Inflammatory macrophage treated with lipopolysaccharide for 4 hours (primary cell): ENCODE data around the gene TNS3.
"Not testable (repeated sequence)": the region's sequence is repeated elsewhere in the genome, so short reads cannot be mapped to it uniquely, and the experiment has no call there.

ENCODE experiments used
- DNase-seq: peaks from one replicate; pipeline ENCODE4 v3.0.0-alpha.2; 2020

TNS3 gene

DNA sequence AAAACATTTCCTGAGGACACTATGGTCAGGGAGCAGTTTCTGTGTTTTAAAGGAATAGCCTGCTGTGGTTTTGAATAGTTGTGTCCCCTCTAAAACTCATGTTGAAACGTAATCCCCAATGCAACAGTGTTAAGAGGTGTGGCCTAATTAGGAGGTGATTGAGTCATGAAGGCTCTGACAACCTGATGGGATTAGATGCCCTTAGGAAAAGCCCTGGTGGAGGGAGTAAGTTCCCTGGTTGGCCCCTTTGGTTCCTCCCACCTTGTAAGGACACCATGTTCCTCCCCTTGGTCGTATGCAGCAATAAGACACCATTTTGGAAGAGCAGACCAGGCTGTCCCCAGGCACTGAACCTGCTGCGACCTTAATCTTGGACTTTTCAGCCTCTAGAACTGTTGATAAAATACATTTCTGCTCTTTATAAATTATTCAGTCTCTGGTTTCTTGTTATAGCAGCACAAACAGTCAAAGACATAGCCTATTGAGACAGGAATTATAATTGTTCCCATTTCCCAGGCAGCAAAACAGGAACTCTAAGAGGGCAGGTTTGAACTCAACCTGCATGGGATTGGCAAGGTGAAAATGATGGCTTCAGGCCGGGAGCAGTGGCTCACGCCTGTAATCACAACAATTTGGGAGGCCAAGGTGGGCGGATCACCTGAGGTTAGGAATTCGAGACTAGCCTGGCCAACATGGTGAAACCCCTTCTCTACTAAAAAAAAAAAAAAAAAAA lies 20.5 kb upstream of the TNS3 start:
- no peak for DNase-seq

DNA sequence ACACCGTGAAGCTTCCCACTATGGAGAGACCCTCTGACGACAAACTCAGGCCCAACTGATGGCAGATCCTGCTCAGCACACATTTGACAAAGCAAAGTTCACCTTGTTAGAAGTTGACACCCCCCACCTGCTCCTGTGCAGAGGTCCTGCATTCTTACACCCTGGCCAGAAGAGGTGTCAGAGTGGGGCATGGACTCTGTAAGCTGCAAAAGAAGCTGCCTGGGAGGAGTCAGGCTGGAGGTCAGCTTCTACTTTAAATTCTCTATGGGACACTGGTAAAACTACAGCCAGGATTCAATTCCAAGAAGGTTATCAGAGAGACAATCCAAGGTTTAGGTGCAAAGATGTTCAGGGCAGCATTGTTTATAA lies 20.0 kb upstream of the TNS3 start:
- no peak for DNase-seq

DNA sequence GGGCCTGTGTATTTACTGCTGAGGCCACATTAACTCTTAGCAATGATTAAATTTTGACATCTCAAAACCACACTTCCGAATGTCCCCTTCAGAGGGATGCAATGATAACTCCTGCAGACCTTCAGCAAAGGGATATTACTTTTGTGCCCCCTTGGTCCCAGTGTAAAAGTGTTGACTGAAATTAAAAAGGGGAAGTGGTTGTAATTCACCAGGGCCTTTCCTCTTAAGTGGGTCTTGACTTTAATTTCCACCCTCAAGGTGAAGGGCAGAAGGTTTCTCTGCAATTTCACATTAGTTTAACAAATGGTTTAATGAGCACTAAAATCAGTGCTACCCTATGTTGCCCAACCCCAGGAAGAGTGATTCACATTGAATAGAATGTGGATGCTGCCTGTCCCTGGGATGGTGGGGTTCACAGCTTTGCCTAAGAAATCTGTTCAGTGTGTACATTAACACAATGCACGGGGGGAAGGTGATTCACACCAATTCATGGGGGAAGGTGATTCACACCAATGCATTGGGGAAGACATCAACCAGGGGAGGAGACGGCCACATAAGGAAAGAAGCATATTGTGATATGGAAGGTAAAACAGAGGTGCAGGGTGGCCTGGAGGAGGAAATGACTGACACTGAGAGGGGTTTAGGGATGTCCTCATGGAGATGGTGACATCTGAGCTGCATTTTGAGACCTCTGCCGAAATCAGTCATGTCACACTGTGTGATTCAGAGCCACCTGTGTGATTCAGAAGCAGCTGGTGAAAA lies 19.4 kb upstream of the TNS3 start:
- DNase-seq = peak; percentile 40

DNA sequence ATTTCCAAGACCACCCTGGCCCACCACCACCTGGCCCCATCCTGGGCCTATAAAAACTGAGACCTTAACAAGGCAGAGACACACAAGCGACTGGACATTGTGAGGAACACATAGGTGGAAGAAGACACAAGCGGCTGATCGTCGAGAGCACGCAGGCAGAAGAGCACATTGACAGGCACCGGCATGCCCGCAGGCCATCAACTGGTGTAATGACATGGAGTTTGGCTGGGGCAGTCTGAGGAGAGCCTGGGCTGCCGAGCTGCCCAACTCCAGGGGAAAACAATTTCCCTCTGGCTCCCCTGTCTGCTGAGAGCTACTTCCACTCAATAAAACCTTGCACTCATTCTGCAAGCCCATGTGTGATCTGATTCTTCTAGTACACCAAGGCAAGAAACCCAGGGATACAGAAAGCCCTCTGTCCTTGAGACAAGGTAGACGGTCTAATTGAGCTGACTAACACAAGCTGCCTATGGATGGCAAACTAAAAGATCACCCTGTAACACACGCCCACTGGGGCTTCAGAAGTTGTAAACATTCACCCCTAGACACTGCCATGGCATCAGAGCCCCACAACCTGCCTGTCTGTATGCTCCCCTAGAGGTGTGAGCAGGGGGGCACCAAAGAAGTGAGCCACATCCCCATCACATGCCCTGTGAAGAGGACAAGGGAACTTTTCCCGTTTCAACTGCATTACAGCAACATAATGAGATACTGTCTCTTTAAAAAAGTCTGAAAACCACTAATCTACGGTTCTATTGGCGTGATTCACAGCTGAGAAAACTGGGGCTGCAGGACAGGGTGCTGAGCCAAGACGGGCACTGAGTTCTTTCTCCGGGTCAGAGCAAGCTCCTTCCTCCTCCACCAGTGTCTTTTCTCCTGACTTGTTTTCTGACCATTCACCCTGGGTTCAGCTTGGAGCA lies 18.5 kb upstream of the TNS3 start:
- DNase-seq = peak; percentile 31

DNA sequence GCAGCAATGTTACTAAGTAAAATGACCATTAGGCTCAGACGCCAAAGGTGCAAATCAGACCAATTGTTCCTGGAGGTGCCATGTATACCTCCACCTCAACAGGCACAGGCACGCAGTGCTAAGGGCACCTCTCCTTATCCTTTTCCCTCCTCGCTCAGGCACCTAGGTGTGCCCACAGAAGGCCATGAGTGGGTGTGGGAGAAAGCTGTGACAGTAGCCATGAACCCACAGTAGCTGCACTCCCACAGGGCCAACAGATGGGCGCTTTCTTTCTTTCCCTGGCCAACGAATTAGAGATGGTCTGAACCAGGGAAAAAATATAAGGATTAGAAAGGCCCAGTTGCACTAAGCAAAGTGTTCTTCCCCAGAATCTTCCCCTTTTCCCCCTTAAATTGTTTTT lies 15.5 kb upstream of the TNS3 start:
- DNase-seq = no peak

DNA sequence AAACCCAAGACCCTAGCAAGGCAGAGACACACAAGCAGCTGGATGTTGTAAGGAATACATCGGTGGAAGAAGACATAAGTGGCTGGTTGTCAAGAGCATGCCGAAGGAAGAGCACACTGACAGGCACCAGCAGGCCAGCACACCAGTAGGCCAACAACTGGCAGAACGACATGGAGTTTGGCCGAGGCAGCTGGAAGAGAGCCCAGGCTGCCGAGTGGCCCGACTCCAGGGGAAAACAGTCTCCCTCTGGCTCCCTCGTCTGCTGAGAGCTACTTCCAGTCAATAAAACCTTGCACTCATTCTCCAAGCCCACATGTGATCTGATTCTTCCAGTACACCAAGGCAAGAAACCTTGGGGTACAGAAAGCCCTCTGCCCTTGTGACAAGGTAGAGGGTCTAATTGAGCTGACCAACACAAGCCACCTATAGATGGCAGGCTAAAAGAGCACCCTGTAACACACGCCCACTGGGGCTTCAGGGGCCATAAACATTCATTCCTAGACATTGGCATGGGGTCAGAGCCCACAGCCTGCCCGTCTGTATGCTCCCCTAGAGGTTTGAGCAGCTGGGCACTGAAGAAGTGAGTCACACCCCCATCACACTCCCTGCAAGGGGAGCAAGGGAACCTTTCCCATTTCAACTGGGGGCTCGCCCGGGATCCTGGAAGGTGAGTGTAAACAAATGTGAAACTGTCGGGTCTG lies 14.7 kb upstream of the TNS3 start:
- no peak for DNase-seq

DNA sequence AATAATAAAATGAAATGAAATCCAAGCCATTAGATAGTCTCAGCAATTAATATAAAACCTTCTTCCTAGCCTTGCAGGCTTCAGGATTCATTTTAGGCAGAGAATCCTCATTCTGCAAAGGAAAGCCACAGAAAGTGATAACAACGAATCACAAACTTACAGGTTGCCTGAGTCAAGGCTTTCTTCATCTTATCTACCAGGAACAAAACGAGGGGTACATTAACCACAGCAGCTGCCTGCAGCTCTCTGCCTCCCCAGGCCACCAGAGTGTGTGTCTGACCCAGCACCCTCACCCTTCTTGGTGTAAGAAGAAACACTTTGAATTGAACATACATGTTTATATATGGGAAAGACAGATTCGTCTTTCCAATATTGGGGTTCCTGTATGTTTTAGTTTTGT lies 12.5 kb upstream of the TNS3 start:
- no peak for DNase-seq

DNA sequence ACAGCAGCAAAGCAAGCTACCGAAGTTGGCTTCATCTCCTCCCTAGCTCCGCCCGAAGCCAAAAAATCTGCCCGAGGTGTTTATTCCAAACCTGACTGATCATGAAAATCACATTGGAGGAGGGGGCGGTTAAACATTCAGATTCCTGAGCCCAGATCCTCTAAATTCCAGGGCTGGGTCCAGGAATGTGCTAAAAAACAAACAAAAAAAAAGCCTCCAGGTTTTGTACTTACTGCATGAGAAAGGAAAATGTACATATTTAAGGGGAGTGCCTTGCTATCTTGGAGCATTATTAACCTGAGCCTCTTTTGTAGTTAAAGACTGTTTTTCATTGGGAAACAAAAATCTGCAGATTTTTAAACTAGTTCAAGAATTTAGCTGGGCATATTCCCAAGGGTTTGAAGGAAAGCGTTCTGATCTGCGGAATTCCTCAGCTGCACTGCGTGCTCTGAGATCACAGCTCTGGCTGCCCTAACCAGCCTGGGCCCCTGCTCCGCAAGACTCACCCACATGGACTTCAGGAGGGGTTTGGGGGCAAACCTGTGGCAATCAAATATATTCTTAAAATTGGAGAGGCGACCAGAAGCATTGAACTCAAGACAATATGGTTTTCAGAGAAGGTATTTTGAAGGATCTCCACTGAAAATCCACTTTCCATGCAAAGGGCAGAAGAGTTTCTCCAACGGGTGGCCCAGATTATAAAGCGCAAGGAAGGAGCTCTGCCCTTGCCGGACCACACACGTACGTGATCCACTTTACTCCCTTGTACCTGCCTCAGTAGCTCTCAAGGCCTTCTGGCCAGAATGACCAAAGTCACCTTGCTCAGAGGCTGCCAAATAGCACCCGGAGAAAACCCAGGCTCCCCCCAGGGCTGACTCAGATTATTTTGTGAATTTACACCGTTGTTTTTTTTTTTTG lies 10.0 kb upstream of the TNS3 start:
- no peak for DNase-seq

DNA sequence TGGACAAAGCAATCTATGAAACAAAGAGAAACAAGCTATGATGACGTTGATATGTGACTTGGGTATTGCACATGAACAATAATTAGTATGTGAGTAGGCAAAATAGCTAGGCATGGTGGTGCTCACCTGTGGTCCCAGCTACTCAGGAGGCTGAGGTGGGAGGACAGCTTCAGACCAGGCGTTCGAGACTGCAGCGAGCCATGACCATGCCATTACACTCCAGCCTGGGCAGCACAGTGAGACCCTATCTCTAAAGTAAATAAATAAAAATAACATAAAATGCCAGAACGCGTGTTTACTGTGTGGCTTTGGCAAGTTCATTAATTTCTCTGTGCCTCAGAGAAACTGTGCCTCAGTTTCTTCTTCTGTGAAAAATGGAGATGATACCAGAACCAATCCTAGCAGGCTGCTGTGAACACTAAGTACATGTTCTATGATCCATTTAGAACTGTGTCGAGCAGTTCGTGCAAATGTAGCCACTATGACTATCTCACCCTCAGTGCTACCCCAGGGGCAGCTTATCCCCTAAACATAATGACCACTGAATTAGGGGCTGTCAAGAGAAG lies 9.3 kb upstream of the TNS3 start:
- no peak for DNase-seq

DNA sequence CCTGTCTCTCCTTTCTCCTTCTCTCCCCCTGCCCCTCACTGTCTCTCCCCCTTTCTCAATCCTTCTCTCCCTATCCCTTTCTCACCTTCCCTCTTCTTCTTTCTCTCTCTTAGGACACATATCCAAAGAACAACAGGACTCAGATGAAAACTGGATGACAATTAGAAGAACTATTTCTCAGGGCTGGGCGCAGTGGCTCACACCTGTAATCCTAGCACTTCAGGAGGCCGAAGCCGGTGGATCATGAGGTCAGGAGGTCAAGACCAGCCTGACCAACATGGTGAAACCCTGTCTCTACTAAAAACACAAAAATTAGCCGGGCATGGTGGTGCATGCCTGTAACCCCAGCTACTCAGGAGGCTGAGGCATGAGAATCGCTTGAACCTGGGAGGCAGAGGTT lies 8.3 kb upstream of the TNS3 start:
- DNase-seq = not testable (repeated sequence)

DNA sequence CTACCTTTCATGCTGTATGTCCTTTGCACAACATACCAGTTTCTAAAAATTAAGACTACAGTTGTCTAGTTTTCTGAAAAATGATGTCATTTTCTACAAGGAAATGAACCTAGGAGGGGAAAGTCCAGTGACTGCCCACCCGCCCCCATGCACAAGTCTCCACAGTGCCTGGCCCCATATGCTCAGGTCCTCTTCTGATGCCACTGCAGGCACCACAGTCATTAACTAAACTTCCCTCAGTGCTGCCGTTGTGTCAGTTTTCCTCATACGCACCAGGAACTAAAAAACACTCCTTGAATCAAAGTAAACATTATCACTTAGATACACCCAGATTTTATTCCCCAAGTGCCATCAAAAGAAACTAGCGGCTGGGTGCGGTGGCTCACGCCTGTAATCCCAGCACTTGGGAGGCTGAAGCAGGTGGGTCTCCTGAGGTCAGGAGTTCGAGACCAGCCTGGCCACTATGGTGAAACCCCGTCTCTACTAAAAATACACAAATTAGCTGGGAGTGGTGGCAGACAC lies 6.9 kb upstream of the TNS3 start:
- peak; percentile 94 for DNase-seq

DNA sequence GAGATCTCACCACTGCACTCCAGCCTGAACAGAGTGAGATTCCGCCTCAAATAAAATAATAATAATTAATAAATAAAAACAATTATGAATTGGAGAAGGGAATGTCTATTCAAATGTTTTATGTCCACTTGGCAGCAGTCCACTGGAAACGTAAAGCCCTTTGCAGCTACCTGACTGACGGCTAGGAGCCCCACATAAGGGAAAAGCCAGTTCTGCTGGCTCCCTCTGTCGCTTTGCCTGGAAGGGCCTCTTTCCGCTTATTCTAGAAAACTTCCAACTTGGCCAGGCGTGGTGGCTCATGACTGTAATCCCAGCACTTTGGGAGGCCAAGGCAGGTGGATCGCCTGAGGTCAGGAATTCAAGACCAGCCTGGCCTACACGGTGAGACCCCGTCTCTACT lies 6.1 kb upstream of the TNS3 start:
- no peak for DNase-seq

DNA sequence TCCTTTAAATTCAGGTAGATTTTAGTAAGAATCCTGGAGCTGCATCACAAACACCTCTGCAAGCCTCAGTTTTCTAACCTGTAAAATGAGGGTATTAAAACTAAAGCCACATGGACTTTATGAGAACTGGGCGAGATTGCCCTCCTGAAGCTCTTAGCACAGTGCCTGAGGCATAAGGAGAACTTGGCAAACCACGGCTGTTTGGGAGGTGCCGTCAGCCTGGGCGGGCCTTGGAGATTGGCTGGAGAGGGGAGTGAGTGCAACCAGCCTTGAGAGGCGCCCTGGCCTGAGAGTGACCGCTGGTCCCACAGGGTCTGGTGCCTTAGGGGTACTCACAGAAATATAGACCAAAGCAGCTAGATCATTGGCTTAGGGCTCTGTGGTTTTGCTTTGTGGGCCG lies 5.4 kb upstream of the TNS3 start:
- DNase-seq = peak; percentile 86

DNA sequence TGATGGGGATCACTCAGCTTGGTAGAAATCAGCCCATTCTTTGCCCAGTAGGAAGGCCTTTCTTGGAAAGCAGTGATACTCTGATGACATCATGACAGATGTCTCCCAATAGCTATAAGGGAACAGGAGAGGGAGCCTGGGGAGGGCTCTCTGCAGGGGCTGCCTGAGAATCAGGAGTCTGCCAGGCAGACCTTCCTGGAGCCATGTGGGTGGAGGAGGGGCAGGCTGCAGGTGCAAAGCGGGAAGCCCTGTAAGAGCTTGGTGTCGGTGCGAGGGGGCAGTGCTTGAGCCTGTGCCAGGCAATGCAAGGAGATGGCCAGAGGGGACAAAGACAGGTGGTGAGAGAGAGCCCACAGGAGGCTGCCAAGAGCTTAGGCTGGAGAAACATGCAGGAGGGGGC lies 5.0 kb upstream of the TNS3 start:
- DNase-seq = no peak

DNA sequence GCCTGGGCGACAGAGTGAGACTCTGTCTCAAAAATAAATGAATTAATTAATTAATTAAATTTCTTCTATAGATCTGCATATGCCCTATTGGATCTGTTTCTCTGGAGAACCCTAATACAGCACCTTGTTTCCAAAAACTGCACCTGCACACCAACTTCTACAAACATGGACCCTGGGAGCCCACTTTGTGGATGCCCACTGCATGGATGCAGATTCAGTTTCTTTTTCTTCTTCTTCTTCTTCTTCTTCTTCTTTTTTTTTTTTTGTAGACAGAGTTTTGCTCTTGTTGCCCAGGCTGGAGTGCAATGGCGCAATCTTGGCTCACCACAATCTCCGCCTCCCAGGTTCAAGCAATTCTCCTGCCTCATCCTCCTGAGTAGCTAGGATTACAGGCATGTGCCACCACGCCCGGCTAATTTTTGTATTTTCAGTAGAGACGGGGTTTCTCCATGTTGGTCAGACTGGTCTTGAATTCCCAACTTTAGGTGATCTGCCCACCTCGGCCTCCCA lies 4.3 kb upstream of the TNS3 start:
- DNase-seq = peak; percentile 65

DNA sequence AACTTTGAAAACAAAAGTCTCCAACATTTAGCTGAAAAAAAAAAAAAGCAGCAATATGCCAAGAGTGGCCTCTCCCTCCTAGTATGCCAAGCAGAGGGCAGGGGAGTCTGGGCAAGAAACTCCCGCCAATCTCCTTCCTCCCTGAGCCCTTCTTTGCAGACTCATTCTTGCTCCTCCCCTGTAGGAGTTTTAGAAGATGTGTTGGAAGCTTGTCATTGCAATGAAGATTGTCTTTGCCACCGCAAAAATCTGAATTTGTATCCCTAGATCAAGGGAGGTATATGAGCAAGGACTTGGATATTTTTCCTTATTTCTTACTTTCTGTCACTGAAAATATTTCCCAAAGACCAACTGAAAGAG lies 2.6 kb upstream of the TNS3 start:
- no peak for DNase-seq

DNA sequence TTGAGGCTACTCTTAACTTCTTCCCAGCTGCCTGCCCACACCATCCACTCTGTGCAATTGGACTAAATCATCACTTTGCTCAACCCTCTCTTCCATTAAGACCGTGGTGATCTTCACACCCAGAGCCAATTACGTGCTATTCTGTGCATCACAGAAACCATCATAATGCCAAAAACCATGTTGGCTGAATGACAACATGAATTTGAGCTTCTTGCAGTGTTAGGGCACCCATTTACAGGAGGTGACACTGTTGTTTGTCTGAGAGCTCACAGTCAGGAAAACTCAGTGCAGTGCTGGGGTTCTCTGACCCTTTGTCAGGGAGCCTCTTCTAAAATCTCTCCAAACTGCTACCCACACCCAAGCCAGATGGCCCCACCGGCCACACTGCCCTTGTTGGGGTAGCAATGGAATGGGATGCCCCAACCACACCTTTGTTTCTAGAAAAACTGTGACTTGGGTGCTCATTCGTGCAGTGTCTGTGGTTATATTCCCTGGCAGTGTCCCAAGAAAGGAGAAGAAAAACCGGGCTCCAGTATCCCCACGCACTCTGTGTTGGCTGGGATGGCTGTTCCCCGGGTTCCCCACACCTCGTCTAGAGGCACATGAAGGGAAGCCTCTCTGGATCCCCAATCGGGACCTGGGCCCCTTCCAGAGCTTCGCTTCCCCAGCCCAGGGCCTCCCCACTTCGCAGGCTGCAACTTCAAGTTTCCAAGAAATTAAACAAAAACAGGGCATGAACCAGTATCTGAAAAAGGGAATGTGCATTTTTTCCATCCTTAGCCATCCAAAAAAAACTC lies 2.0 kb upstream of the TNS3 start:
- DNase-seq = no peak

DNA sequence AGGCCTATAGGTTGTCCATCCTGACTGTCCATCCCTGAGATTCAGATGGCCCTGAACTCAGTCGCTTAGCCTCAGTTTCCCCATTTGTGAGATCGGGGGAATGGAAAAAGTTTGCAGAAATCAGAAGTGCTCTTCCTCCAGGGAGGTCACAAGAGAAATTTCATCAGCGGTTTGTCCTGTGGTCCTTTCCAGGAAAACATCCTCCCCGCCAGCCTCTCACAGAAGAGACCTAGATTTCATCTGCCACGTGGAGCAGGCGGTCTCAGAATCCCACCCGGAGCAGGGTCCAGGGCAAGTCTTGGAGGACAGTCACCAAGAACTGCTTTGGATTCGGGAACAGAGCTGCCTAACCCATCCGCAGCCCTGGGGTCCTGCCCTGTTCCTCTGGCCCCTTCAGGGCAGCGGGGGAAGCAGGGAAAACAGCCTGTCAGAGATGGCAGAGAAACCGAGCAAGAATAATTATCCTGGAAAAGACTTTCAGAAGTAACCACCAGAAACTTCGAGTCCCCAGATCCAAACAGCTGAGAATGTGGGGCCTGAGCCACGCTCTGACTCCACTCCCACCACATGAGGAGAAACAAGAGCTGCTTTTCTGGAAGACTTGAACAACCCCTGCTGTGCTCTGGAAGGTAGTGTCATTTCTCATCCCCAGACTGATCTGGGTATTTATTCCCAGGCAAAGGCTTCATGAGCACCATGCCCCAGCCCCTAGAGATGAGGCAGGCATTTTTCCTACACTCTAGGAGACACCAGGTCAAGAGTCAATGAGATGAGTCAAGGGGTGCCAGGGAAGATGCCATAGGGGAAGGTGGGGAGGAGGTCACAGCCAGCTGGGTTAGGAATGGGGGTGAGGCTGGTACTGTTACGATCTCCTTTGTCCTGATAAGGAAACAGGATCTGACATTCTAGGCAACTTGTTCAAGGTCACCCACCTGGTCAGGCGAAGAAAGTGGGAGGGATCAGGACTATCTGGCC lies 1.1 kb upstream of the TNS3 start:
- DNase-seq = peak; percentile 38

DNA sequence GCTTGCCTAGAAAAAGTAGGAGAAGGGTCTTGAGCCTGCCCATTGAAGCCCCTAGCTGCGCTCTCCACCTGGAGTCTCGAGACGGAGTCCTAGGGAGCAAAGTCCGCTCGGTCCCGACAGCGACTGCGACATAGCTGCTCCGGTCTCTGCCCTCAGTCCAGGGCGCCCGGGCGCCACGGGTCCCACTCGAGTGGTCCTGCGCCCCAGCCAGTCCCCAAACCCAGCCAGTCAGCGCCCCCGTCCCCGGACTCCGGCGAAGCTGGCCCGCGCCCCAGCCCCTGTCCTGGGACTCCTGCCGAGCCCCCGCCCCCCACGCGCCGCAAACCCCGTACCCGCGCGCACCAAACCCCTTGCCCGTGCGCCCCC lies 490 bp downstream of the TNS3 start:
- no peak for DNase-seq
